NCI-H1694 treated with DMSO at 0.1 percent for 48 hours (cell line): ENCODE data around the gene ZNF618.

ENCODE experiments used
- DNase-seq: peaks from one replicate; lab custom pipeline; 2025; lab: John Stamatoyannopoulos, UW

ZNF618 gene

DNA sequence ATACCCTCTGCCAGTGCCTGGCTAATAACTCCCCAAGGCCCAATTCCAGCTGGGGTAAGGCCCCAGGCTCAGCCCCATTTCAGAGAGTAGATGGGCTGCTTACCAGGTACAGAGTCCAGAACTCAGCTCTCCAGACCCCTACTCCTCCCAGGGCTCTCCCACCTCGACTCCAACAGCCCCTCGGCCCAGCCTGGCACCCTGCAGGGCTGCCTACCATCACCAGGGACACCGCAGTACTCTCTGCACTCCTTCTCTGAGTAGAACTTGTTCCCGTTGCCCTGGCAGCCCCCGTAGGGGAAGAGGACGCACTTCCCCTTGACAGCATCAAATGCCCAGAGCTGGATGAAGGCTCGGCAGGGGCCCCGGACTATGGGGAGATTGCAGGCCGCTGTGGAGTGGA is 184.6 kb downstream of the ZNF618 start:
- DNase-seq: no peak

DNA sequence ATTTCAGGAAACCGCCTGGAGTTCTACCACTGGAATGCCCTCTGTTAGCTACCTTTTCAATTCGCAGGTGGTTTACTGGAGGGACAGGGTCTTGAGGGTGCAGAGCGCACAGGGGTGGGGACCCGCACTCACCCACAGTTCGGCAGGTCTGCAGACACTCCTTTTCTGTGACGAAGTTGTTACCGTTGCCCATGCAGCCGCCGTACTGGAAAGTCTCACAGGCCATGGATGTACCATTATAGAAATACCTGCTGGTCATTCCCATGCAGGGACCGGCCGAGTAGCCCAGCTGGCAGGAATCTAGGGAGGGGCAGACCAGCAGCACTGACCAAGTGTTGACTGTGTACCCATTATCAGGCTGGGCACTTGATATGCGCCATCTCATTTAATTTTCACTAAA is 185.2 kb downstream of the ZNF618 start:
- DNase-seq: no peak

DNA sequence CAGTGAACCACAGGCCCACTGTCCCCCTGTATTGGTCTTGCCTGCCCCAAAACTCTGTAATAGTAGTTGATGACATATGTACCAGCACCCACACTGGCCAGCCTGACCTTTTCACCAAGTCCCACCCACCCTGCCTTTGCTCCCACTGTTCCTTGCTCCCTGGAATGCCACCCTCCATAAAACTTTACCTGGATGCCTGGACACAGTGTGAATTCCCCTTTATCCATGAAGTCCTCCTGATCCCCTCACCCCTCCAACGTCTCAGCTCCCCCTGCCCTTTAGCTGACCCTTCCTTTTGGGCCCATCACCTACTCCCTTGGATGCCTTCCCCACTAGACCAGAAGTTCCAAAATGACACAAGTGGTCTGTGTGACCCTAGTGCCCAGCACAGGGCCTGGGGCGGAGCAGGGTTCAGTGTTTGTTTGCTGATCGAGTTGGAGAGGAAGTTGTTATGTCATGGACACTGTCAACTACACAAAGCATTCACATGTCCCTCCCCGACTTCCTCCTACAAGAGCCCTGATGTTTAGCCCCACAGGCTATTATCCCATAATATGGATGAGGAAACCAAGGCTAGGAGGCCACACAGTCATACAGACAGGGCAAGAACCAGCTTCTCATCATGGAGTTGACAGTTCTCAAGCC is 185.8 kb downstream of the ZNF618 start:
- DNase-seq: no peak

DNA sequence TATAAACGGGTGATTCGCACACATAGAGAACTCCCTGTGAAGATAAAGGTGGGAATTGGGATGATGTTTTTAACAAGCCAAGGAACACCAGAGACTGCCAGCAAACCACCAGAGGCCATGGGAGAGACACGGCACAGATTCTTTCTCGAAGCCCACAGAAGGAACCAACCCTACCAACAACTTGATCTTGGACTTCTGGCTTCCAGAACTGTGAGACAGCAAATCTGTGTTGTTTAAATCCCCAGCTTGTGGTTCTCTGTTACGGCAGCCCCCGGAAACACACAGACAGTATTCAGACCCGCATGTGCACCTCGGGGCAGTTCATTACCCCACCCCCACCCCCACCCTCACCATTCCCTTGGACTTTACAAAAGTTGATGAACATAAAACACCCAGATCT is 189.2 kb downstream of the ZNF618 start:
- no peak for DNase-seq

DNA sequence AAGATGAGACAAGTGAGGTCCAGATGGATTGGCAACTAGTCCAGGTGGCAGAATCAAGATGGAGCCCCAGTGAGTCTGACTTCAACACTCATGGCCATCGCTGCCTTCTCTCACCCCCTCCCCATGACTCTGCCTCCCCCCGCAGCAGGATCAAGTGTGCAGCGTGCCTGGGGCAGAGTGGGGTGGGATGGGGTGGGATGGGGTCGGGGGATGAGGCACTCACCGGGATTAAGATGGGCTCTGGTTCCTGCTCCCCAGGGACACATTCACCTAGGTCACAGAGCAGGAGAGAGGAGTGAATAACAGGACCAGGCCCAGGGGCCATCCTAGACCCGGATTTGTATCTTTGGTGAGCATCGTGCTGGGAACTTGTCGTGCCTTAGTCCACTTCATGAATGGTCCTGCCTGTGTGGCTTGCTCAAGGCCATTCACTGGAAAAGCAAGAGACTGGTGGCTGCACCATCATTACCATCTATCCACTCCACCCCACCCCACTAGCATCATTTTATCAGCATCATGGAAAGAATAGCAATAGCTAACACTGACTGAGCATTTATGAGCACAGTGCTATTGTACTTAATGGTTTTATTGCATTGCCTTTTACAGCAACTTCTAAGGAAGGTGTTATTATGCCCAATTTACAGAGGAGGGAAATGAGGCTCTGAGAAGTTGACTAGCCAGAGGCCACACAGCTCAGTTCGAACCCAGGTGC is 193.5 kb downstream of the ZNF618 start:
- DNase-seq: no peak

DNA sequence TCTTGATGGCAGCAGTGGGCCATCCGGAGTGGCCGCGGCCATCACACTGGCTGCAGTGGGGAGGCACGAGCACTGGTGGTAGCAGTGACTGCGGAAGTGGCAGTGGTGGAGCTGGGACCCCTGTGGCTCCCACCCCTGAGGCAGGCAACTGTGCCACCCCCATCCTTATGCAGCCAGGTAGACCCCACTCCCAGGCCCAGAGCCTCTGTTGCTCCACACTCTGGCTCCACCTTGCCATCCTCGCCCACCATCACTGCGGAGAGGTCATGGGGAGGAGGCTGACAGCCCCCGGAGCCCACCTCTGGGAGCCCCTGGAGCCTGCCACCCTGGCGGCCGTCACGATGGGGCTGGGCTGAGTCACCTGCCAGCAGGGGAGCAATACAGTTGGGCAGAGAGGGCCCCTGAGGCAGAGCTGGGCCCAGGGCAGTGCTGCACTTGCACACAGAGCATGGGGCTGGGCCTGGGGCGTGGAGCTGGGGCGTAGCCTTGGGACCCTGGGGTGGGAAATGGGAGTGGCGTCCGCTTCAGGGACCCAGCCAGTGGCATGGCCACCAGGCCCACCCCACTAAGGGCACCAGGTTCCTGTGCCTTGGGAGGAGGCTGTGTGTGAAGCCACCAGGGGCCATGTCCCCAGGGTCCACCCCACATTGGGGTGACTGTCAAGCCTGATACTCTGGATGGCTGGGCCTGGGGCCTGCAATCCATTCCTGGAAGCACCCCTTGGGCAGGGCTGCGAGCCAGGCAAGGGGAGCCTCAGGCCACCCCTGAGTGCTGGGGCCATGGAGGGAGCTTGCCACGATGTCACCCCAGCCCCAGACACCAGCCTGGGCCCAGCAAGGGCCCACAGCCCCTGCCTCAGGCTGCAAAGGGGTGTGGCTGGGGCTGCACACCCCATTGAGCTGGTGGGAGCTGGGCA is 194.3 kb downstream of the ZNF618 start:
- DNase-seq: no peak

DNA sequence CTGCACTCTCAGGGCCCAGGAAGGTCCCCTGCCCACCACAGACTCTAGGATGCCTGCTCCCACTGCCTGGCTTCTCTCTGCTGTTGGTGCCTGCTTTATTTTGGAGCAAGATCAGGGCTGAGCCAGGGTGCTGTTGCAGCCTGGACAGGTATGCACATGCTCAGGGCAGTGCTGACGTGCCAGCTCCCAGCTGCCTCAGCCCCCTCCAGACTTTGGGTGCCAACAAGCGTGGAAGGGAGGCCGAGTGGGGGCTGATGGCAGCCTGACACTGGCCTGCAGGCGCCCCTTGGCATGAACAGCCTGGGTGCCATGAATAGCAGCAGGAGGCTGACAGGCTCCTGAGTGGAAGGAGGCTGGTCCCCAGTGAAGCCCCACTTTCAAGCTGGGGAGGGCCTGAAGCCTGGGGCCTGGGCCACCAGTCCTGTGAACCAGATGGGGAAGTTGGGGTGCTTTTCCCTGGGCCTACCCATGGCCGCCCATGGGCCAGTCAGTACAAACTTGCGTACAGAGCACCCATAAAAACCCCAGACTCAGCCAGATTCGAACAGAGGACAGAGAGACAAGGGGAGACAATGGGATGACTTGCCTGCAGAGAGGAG is 195.2 kb downstream of the ZNF618 start:
- peak; percentile 5 for DNase-seq

DNA sequence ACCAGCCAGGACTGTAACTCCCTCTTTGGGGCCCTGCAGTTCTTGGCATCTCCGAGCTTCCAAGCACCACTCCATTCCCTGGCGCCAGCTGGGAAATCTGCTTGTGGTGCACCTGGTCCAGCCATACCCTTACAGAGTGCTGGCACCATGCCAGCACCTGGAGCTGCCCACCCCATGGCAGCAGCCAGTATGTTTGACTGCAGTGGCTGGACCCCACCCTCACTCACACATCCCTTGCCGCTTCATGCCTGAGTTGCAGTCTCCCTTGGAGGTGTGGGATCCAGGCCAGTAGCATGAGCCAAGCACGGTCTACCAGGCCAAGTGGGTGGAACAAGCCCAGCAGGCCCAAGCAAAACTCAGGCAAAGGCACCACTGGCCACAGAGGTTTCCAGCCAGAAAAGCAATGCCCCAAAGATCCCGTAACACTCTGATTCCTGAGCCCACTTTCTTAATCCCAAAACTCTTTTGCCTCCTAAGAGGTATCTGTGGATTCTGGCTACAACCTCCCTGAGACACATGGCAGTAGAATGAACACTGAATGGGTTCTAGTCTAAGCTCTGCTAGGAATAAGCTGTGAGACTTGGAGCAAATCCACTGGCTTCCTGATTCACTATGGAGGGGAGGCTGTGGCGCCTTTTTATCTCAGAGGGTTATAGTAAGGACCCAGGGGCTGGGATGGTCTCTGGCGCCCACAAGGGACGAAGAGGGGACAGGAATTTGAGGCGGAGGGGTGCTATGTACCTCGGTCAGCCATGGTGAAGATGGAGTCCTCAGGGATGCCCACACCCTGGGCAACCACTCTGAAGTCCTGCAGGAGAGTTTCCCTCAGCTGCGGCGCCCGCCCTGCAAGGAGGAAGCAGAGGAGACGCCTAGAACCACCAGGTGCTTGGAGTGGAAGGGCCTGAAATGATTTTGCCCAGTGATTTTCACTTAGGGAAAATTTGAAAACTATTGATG is 196.4 kb downstream of the ZNF618 start:
- DNase-seq: peak; percentile 13

DNA sequence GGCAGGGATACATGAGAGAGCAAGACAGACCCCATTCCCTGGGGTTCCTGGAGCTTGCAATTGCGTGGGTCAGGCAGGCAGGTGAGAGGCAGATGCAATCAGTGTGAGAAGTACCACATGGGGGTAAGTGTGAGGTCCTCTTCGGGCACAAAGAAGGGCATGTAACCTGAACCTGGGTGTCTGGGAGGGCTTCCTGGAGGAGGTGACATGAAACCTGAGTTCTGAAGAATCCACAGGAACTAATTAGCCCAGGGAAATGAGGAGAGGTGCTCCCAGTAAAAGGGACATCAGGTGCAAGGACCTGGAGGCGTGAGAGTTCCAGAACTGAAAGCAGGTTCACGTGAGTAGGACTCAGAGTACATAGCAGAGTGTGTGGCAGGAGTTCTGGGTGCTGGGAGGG is 199.5 kb downstream of the ZNF618 start:
- DNase-seq: no peak

DNA sequence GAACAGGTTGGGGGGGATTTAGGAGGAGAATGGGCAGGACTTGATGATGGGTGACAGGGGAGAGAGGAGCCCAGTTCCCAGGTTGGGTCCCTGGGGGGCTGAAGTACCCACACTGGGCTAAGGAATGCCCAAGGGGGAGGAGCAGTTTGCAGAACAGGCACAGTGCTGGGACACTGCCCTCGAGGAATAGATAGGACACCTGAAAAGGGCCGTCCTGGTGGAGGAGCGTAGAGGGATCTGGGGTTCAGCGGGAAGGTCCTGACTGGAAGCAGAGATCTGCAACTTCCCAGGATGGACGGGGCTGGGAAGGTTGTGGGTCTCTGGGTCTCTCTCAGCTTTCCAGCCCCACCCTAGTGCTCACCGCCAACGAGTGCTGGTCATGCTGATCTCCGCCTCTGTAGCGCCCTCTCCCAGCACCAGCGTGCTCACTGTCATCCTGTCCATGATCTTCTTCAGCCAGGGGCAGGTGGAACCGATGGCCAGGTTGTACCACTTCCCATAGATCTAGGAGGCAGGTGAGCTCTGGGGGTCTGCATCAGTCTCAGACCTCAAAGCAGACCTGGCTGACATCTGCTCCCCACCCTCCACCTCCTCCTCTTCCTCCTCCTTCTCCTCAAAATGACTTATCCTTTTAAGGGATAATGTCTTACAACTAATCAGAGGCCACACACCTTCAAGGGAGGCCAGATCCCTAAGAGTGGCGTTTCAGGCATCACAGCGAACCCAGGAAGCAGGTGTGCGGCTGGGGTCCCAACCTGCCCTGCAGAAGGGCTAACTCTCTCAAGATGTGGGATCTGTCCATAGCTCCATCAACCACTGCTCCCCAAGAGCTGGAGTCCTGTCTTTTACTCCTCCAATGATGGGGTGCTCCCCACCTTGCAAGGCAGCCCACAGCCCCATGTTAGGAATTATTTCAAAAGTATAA is 200.4 kb downstream of the ZNF618 start:
- no peak for DNase-seq

DNA sequence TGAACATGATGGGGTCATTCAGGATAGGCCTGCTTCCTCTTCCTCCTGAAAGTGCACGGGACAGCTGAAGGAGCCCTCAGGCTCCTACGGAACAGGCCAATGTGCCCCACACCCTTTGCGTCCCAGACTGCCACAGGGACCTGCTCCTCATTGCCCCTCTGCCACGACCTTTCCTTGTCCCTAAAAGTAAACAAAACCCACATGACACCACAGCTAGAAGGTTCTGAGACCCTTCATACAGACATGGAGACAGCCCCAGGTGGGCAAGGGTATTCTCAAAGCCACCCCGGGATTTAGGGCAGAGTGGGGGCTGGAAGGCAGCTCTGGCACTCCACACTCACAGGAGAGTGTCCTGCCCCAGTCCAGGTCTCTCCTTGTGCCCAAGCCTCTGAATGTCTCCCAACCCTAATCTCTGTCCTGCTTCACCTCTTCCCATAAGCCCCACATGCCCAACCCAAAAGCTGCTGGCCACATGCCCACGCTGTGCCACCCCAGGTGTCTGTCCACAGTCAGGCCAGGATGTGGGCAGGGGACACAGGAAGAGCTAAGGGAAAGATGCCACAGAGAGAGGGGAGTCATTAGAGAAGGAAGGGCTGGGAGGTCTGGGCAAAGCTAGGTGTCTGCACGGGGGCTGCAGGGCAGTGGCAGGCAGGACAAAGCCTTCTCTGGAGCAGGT is 201.2 kb downstream of the ZNF618 start:
- DNase-seq: no peak

DNA sequence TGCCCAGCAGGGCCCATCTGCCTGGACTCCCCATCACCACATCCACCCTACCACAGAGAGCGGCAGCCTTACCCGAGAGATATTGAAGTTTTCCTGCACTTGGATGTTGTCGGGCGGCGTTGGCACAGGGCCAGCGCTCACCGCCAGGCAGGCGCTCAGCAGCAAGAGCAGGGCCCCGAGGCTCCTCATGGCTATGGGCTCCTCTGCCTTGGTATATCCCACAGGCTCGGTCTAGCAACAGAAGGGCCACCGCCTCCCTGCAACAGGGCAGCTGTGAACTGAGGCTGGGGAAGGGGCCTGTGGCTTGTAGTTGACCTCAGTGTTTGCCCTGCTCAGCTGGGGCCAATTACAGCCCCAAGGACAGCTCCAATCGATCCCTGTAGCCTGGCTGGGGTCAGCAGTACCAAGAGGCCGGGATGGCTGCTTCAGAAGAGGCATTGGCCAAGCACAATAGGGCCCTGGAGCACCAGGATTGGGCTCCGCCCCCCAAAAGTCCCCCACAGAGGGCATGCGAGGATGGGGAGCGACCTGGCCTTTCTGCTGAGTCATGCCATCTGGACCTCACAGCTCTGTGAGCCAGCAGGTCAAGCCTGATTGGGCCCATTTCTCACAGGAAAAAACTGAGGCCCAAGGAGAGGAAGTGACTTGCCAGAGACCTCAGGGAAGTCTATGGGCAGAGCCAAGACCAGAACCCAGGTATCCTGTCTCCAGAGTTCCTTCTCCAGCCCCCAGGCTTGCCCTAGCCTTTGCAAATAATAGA is 202.1 kb downstream of the ZNF618 start, which contains the start of gene AMBP:
Gene AMBP (minus strand): TSS at position 280 of the 760 bp plus-strand sequence. CDS start 91 bp downstream, at position 189.
- DNase-seq: no peak

DNA sequence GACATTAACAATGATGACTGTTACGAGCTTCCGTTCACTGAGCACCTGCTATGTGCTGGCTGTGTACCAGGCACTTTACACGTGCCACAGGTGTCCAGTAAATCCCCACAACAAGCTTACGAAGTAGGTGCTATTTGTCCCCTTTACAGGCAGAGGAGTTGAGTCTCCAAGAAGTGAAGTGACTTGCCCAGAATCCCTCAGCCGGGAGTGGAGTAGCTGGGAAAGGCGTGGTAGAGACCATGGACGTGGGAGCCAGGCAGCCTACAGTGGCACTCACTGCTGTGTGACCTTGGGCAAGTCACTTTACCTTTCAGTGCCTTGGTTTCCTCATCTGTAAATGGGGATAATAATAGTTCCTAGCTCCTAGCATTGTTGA is 202.7 kb downstream of the ZNF618 start:
- DNase-seq: no peak

DNA sequence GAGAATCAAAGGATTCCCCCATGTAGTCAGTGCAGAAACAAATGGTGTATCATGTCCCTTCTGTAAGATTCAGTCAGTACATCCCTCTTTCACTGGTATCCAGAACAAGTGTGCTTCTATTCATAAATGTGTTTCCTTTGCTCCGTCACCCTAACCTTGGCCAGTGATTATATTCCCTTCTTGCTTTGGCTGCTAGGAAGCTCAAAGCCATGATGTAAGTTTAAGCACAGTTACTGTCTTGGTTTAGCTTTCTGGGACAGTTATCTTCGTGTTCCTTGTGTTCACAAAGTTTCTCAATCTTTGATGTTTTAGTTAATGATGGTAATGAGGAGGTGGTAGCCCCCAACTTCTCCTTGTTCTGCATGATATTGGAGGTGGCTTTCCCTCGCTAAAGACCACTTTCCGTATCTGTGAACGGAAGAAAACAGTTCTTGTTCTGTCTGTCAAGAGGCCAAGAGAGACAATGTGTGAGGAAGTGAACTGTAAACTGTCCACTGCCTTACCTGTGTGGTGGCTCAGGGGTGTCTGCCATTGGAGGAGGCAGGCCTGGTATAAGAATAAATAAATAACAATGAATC is 204.2 kb downstream of the ZNF618 start:
- no peak for DNase-seq

DNA sequence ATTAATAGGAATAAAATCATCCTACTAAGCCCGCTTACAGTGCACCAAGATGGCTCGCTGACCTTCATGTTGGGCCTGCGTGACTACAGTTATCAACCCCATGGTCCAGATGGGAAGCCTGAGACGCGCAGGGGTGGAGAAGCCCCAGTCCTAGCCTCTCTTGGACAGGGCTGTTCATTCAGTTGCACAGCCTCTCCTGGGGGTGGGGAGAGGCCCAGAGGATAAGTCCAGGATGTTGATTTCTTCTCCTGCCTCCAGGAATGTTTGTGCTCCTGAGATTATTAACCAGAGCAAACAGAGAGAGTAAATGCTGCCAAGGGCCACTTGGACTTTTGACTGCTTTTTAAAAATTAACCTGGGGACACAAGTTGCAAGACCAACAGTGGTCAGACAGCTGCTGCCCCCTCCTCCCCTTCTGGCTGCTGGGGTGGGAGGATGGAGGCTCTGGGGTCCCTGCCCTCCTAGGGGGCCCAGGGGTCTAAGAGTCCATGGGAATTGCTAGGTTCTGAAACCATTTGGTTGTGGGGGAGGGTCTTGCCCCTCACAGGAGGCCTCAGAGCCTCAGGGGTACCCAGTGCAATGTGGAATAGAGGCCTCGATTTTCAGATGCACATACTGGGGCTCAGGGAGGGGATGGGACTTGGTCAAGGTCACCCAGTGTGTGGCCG is 204.8 kb downstream of the ZNF618 start:
- DNase-seq: no peak

DNA sequence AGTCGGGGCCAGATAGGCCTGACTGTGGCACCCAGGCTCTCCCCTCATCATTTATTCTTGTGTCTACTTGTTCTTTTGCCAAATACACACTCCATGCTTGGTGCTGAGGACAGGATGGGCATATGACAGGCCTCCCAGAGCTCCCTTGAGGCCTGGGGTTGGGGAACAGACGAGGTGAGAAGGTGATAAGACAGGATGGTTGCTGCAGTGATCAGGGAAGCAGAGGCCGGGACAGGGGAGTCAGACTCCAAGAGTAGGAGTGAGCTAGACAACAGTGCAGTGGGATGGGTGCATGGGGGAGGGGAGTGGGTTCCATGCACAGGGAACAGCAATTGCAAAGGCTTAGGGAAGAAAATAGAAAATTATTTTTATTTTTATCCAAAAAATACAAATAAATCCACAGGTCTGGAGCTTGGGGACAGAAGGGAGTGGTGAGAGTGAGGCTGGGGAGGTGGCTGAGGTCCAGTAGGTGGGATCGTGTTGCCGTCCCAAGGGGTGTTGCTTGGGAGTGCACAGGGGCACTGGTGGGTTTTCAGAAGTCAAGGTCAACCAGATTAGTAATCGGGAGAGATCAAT is 205.4 kb downstream of the ZNF618 start:
- DNase-seq: no peak

DNA sequence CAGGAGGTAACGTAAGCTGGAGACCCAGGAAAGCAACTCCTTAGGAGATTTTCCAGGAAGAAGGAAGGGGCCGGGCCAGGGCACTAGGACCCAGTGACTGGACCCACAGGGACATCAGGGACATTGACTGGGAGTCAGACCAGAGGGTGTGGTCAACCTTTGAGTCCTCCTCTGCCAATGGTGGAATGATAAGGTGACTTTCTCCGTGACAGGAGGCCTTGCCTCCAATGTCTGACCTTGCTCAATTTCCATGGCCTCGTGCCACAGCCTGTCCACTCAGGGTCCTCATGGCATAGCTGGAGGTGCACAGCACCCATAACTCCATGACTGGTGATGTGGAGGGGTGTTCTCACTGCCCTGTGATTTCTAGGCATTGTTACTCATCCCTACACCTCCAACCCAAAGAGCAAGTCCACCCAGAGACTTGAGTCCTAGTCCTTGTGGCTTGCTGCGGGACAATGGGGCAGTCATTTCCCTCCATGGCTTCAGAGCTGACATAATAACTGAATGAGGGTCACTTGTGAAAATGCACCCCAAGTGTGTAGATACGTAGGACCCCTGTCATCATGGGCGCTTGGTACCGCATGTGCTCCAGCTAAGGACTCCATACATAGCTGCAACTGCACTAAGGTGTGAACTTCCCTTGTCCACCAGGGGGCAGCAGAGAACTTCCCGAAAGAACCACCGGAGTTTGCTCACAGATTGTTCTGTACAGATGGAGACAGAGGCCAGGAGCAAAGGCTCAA is 206.1 kb downstream of the ZNF618 start:
- DNase-seq: peak; percentile 85
